GM12875 (cell line): ENCODE results near the gene TMEM150C.
"Not testable (repeated sequence)": the region's sequence is repeated elsewhere in the genome, so short reads cannot be mapped to it uniquely, and the experiment has no call there.

Source experiments
- H3K4me3 ChIP-seq: one replicate; pipeline ENCODE4 v1.5.1; 2011; ENCODE audit warnings: low read depth, low read length, control low read depth
- CTCF ChIP-seq: IDR thresholded peaks from 2 replicates; pipeline ENCODE4 v1.5.1; 2011; ENCODE audit warnings: low read depth, mild to moderate bottlenecking, control low read depth, inconsistent platforms, low read length, moderate library complexity, borderline replicate concordance; ENCODE audit not compliant: insufficient read depth

Gene TMEM150C

GRCh38 chr4:82569727-82570126 lies 7.9 kb upstream of the TMEM150C start:
- TF ChIP-seq CTCF = no peak
- H3K4me3 ChIP-seq = no peak overlapping the region

GRCh38 chr4:82569076-82569475 lies 7.3 kb upstream of the TMEM150C start:
- no peak overlapping the region for H3K4me3 ChIP-seq
- TF ChIP-seq CTCF = no peak

GRCh38 chr4:82567444-82567843 lies 5.7 kb upstream of the TMEM150C start:
- H3K4me3 ChIP-seq = no peak overlapping the region
- TF ChIP-seq CTCF = no peak

- H3K4me3 ChIP-seq = no peak overlapping the region
- TF ChIP-seq CTCF = no peak
Measured at GRCh38 chr4:82562564-82562854, 721 bp upstream of the TMEM150C start.

GRCh38 chr4:82560853-82561785 lies 669 bp downstream of the TMEM150C start:
- no peak for TF ChIP-seq CTCF
- H3K4me3 ChIP-seq = no peak overlapping the region

GRCh38 chr4:82559735-82560120 lies 2.1 kb downstream of the TMEM150C start:
- no peak overlapping the region for H3K4me3 ChIP-seq
- TF ChIP-seq CTCF = no peak

- H3K4me3 ChIP-seq = not testable (repeated sequence)
Measured at GRCh38 chr4:82559090-82559734, 2.6 kb downstream of the TMEM150C start.
